ENCODE measurements around the gene ITGB1BP1.

The ITGB1BP1 gene

DNA sequence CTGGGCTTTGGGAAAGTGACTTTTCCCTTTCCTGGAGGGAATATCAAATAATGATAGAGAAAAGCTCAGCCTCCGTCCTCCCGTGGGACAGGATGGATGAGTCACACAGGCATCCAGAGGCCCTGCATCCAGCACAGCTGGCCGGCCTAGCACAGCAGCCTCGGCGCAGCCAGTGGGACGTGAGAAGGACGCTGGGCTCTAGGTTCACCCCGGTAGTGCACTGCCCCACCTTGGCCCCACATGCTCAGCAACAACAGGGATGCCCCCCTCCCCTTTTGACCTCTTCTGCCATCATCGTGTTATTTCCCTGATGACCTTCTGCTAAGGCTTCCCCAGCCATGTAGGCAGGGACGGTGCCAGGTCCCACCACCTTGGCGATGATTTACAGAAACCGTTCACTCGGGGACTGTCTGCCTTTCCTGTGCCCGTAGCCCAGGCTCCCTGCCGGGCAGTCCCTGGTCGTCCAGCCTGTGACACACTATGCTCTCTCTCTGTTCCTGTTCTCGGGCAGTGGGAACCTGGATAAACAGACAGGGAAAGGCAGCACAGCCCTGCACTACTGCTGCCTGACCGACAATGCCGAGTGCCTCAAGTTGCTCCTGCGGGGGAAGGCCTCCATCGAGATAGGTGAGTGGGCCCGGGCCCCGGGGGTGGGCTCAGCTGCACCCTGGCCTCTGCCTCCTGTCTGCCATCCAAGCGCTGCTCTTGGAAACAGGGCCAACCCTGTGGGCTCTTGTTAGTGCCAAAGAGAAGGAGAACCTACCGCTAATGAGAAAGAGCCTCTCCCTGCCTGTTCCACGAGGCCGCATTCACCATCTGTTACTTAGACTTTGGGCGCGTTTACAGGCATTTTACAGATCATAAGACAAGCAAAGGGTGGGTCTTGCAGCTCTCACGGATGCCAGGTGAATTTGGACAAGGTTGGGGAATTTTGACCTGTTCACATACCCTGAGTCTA lies 44.6 kb downstream of the ITGB1BP1 start:
- no peak for DNase-seq (ENCODE audit: low read depth in 2 of 2)

DNA sequence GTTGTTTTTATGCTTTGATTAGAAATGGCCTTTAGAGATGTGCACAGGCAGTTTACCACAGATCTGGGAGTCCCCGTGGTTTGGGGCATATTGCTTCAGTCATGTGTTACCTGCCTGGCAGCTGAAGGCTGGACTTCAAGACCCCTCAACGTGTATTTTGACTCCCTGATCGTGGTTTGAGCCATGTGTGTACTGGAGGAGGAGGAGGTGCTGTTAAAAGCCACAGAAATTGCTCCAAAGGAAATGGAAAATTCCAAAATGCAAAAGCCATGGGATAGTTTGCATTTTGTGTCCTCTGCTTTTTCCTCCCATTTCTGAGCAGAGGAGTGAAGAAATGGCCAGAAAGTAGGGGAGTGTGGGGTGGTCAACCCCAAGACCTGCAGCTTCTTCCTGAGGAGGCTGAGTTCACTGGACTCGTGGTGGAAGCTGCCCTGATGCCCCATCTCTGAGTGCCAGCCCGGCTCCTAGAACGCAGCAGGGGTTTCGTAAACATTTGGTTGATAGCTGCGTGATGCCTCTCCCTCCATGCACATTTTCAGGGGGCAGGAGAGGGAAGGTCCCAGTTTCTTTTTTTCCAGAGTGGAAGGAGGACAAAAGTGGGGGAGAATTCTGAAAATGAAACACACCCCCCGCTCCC lies 45.7 kb downstream of the ITGB1BP1 start:
- DNase-seq (ENCODE audit: low read depth in 2 of 2): no peak

DNA sequence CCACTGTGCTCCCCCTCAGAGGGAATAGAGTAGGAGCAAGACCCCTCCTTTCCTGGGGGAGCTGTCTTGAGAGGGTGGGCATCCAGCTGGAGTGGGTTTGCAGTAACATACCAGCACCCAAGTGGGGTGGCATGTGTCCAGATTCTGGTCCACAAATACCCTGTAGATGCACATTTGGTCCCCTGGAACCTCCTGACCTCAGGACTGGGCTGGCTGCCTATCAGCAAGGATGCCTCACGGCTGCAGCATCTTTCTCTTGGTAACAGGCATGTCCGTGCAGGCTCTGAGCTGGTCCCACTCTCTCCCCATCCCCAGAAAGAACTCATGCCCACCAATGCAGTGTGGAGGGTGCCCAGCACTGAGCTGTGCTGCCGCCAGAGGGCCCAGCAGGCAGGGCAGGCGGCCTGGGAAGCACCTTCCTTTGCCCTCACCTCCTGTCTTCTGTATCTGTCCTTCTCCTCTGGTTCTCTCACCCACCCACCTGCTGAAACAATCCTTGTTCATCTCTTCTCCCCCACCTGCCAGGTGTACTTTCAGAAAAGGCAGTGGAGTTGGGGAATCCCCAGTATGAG lies 47.4 kb downstream of the ITGB1BP1 start:
- no peak for DNase-seq (ENCODE audit: low read depth in 2 of 2)

DNA sequence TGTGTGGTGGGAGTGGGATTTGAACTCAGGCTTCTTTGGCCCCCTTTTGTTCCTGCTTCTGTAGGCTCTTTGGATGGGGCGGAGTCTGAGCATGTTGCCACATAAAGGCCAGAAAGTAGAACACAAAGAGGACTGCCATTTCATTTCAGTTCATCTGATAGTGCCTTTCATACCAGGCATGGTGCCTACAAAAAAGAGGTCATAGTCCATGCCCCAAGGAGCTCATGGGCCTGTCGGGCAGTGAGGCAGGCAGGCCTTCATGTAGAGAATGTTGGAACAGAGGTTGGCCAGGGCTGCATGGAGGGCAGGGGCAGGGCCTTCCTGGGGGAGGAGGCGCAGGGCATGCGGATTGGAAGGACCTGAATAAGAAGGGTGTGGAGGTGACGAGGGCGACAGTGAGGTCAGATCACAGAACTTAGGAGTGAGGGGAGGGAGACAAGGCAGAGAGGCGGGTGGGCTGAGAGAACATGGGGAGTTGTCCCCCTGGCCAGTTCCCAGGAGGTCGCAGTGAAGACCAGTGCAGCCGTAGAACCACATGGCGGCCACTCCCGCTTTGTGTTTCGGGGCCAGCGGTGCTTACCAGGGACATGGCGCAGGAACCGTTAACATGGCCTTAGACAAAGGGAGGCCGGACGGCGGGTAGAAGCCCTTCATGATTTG lies 49.1 kb downstream of the ITGB1BP1 start:
- no peak for DNase-seq (ENCODE audit: low read depth in 2 of 2)

DNA sequence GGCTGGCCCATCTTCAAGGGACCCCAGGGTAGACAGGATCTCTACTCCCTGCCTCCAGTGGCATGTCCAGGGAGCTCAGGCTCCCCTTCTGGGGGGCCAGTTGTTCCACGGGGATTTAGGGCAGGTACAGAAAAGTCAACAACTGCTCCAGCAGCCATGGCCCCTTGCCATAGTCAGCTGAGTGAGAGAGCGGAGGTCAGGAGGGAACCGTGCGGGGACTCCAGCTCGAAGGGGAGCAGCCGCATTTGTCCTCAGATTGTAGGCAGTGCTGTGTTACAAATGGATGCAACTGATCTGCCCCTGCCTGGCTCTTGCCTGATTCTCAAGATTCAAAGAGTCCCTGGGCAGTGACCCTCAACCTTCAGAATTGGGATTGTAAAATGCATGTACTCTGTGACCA lies 49.9 kb downstream of the ITGB1BP1 start:
- DNase-seq (ENCODE audit: low read depth in 2 of 2): no peak

DNA sequence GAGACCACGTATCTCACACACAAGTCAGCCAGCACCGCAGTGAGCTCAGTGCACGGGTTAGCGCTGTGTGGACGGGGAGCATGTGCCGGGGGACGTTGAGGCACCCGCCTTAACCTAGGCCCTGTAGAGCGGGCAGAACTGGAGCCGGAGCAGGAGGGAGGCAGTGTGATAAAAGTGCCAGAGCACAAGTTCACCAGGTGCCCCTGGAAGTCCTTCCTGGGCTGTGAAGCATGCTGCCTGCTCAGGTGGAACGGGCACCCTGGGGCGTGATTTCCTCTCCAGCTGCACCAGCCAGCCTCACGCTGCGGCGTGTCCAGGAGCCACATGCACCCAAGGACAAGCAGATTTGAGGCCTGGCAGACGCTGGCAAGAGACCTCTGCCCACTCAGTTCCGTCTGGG lies 50.3 kb downstream of the ITGB1BP1 start:
- no peak for DNase-seq (ENCODE audit: low read depth in 2 of 2)

DNA sequence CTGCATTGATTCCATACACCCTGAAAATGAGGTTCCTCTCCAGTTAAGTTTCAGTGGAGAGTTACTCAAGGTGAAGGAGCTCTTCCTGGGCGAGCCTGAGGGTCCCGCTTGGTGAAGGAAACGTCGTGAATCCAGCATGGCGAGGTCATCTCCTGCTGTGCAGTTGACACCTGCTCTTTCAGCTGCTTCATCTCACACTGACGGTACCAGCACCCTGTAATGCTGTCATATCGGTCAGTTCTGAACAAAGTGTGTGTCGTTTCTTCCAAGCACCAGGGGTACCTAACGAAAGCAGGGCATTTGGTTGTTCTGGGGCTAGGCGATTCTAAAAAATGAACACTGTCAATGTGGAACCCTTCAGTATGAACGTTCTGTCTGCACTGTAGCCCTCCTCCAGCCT lies 52.6 kb downstream of the ITGB1BP1 start:
- DNase-seq (ENCODE audit: low read depth in 2 of 2): no peak

DNA sequence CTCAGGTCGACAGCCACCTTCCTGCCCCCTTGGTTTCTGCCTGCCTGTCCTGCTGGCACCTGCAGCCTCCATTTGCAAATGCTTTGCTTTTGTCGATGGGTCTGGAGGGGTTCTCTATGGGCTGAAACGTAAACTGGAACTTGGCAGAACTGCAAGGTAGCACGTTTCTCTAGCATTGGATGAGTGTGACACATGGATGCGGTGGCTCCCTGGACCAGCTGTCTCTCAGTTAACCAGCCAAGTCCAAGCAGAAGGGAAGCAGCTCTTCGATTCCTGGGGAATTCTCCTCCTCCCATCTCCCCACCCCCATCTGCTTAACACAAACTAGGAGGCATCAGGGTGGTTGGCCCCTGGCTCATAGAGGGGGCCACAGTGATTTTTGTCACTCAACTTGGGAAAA lies 57.3 kb downstream of the ITGB1BP1 start:
- no peak for DNase-seq (ENCODE audit: low read depth in 2 of 2)

DNA sequence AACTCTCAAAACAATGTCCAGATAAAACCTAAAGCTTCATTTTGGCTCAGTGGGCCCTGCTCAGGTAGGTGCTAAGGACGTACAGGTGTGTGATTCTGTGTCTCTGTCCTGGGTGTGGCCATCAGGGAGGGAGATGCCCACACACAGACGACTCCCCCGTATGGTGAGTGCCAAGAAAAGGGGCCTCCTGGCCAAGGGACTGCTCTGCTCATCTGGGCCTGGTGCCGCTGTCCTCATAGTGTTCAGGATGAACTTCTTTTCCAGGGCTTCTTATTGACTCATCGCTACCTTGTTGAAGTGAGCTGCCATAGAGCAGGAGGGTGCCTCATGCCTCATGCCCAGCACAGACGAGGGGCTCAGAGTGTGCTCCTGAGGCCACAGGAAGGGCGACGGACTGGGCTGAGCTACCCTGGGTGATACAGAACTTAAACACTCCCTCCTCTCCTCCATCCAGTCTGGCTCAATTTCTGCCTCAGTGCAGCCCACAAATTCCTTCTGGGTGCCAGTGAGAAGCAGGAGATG lies 57.8 kb downstream of the ITGB1BP1 start:
- DNase-seq (ENCODE audit: low read depth in 2 of 2): no peak

DNA sequence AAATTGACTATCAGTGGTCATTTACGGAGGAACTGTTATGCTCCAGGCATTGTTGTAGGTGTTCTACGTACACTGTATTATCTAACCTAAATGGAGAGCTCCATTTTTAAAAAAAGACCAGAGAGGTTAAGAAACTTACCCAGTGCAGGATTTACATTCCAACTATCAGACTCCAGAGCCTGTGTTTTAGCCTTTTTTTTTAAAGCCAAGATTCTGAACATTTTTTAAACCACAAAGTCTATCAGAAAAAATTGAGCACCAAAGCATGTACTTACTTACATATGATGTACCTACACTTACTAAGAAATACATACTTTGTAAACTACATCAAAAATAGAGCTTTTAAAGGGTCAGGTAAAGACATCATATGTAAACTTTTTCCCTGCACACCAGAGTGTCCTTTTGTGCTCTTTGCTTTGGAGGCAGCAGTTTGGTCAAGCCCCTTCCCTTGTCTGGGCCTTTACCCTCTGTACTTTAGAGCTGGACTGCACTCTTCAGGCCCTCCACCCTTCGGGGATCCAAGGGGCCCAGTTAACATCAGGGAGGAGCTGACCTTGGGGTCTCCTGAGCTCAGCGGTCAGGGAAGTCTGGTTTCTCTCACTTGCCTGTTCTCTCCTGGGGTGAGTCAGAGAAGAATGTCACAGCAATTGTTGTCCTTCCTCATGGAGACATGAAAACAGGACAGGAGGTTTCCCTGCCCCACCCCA lies 58.4 kb downstream of the ITGB1BP1 start:
- no peak for DNase-seq (ENCODE audit: low read depth in 2 of 2)

DNA sequence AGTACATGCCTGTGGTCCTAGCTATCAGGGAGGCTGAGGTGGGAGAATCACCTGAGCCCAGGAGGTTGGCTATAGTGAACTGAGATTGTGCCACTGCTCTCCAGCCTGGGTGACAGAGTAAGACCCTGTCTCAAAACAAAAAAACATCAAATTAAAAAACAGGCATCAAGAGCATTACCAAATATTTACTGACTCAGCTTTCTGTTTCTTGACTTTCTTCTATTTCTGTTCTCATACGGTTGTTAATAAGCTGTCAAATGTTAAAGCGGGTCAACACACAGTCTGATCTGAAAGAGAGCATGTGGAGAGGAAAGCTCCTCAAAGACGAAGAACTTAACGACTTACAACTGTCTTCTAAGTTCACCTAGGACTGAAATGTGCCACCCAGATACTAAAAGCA lies 59.0 kb downstream of the ITGB1BP1 start:
- no peak for DNase-seq (ENCODE audit: low read depth in 2 of 2)

DNA sequence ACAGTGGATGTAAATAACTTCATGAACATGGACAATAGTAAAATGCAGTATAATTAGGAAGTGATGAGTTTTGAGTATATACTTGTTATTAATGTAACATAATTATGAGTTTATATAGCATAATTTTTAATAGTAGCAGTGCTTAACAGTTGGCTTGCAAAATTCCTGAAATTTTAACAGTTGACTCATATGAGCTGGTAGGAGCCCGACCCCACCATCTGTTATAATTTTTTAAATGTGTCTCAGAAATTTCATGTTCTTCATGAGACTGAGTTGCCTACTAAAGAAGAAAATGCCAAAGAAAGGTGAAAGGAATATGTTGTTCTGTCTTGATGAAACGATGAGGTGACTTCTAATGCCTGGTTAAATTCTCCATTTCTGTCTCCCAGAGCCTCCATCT lies 62.6 kb downstream of the ITGB1BP1 start:
- no peak for DNase-seq (ENCODE audit: low read depth in 2 of 2)

DNA sequence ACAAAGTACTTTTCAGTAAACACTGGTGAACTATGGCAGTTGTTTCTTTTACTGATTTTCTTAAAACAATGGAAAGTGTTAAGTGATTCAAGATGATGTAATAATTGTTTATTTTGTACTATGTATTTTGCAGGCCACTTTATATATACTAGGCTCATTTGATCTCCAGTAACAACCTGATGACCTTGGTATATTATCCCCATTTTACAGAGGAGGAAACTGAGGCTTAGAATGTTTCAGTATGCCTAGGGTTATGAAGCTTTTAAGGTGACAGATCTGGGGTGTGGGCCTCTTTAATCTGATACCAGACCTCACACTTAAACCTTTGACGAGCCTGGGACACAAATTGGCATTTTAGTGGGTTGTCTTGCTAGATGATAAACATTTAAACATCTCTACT lies 63.2 kb downstream of the ITGB1BP1 start:
- no peak for DNase-seq (ENCODE audit: low read depth in 2 of 2)

DNA sequence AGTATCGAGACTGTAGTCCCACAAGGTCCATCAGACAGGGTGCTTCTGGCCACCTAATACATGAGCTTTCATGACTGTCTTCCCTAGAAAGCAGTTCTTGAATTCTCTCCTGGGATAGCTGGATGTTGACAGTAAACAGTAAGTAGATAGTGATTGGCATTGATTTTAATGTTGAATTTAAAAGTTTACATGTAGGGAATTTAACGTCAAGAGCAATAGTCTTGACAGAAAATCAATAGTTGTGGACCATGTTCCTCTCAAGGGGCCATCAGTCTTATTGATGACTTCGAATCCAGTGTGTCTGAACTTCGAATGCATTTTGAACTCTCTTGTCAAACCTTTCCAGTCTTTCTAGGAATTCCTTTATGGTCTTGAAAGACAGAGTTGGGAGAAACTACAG lies 63.9 kb downstream of the ITGB1BP1 start:
- no peak for DNase-seq (ENCODE audit: low read depth in 2 of 2)

DNA sequence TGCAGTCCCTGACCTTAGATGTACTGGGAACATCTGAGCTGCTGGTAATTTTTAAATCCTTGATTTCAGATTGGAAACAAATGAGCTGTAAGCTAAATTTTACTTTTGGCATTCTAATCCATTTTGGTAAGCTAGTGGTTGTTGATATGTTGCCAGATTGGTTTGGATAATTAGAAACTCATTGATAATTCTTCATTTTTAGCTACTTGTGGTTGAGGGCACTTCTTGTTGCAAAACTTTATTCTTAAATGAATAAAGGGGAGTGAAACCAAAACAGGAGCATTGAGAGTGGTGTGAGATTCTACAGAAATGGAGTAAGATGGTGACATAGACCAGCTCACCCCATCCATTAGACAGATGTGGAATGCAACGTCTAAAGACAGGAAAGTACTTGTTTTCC lies 64.5 kb downstream of the ITGB1BP1 start:
- DNase-seq (ENCODE audit: low read depth in 2 of 2): no peak

DNA sequence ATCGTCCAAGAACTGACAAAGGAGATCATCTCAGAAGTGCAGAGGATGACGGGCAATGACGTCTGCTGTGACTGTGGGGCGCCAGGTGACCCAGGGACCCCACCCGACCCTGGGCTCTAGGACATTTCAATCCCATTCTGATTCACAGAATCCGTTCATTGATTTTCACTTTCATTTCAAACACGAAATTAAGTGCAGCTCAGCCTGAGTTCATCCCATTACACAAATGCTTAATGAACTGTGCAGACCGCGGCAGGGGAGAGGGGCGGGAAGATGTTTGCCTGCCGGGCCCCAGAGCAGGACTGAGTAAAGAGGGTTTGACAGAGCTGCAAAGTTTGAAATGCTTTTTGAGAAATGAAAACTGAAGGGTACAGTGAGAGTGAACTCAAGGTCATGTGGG lies 67.1 kb downstream of the ITGB1BP1 start:
- no peak for DNase-seq (ENCODE audit: low read depth in 2 of 2)

DNA sequence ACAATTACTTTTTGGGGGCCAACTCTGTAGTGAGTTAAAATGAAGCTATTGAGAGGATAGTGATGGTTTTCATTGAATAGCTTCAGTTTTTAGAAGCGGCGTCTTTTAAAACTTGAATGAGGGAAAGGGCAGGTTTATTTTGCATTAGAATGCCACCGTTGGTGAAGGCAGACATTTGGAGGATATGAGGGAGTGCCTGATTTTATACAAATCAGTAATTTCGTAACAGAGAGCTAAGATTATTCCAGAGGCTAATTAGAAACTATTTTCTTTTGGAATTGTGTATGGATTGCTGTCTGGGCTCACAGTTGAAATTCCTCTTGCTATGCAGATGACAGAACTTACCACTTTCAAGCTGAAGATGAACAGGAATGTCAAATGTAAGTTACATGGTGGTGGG lies 67.6 kb downstream of the ITGB1BP1 start:
- no peak for DNase-seq (ENCODE audit: low read depth in 2 of 2)

DNA sequence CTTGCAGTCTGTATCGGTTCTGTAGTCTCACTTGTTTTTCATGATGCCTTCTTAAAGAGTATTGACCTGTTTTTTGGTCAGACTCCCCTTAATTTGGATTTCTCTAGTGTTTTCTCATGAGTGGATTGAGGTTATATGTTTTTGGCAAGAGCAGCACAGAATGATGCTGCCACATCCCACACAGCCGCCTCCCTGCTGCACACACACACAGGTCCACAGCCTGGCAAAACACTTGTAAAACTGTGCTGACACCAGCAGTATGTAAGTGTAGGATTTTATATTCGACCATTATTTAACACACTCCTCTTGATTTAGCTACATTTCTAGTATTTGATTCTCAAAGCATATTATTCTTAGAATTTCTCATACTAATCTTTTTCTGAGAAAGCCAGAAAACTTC lies 68.1 kb downstream of the ITGB1BP1 start:
- no peak for DNase-seq (ENCODE audit: low read depth in 2 of 2)

DNA sequence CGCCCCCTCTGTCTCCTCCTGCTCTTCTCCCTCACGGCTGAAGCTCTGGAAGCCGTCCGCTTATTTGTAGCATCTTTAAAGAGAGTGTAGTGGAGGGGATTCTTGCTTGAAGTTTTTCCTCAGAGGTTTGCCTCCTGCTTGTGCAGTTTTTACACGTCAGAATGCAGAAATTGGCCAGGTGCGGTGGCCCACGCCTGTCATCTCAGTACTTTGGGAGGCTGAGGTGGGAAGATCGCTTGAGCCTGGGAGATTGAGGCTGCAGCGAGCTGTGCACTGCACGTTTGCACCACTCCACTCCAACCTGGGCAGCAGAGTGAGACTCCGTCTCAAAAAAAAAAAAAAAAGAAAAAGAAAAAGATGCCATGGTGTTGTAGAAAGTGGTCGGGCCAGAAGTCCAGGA lies 69.0 kb downstream of the ITGB1BP1 start:
- no peak for DNase-seq (ENCODE audit: low read depth in 2 of 2)
